A549 (cell line): Measurements from ENCODE around the gene PRDM15.

Experiments
- BHLHE40 ChIP-seq: IDR thresholded peaks from 2 replicates; pipeline ENCODE4 v1.6.1; 2012; ENCODE audit warnings: low read depth, low read length, inconsistent platforms
- EP300 ChIP-seq, 2 experiments: fragments of >200 bp; sonication (Bioruptor Twin); formaldehyde crosslinking; IDR thresholded peaks; 2 replicates in 1 of 2; 3 replicates in 1 of 2; pipeline ENCODE4 v1.6.1; 2016 to 2017
- HDAC2 ChIP-seq: fragments of 200-600 bp; sonication (generic); IDR thresholded peaks from 2 replicates; pipeline ENCODE4 v1.6.1; 2016
- HOXB5 ChIP-seq: fragments of 250-450 bp; sonication (Bioruptor Pico); IDR thresholded peaks from 2 replicates; pipeline ENCODE4 v1.5.0; 2020; ENCODE audit warnings: mild to moderate bottlenecking, moderate library complexity
- JUN ChIP-seq, 2 experiments: fragments of >200 bp; sonication (Bioruptor Twin); formaldehyde crosslinking; IDR thresholded peaks; 2 replicates in 1 of 2; 3 replicates in 1 of 2; pipeline ENCODE4 v1.6.1; 2016 to 2017
- JUNB ChIP-seq: fragments of >200 bp; sonication (Bioruptor Twin); formaldehyde crosslinking; IDR thresholded peaks from 2 replicates; pipeline ENCODE4 v1.6.1; 2016
- NFE2L2 ChIP-seq: fragments of 150-350 bp; conservative IDR thresholded peaks from 2 replicates; pipeline ENCODE4 v1.6.1; 2014; ENCODE audit warnings: low read length
- POLR2A ChIP-seq: IDR thresholded peaks from 2 replicates; pipeline ENCODE4 v1.6.1; 2012; ENCODE audit warnings: mild to moderate bottlenecking, low read length
- ZFP36 ChIP-seq: fragments of 450-650 bp; IDR thresholded peaks from 2 replicates; pipeline ENCODE4 v1.6.1; 2014; ENCODE audit warnings: borderline replicate concordance; ENCODE audit not compliant: partially characterized antibody
- TF ChIP-seq, protein P1 (sequence below): fragments of >200 bp; sonication (Bioruptor Twin); formaldehyde crosslinking; IDR thresholded peaks from 3 replicates; pipeline ENCODE4 v1.5.1; 2016
- TF ChIP-seq, protein P2 (sequence below): fragments of 200-600 bp; sonication (generic); IDR thresholded peaks from 2 replicates; pipeline ENCODE4 v1.6.1; 2016; ENCODE audit warnings: antibody characterized with exemption, mild to moderate bottlenecking, moderate library complexity
- TF ChIP-seq, protein P3 (sequence below): fragments of 150-350 bp; IDR thresholded peaks from 2 replicates; pipeline ENCODE4 v1.6.1; 2014; ENCODE audit warnings: low read depth, mild to moderate bottlenecking, low read length
- TF ChIP-seq, protein P4 (sequence below): fragments of 450-650 bp; IDR thresholded peaks from 2 replicates; pipeline ENCODE4 v1.6.1; 2014; ENCODE audit warnings: antibody characterized with exemption

DNA sequence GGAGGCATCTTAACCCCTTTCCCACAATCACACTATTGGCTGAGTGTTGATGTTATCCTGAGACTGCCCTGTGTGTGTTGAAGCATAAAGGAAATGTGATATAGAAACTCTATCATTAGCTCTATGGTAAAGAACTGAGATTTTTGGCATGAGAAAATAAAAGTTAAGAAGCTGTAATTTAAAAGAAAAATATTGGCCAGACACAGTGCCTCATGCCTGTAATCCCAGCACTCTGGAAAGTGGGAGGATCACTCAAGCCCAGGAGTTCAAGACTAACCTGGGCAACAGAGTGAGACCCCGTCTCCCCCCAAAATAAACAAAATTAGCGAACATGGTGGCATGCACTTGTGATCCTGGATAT lies 98.1 kb downstream of the PRDM15 start:
- TF ChIP-seq, protein P1, sequence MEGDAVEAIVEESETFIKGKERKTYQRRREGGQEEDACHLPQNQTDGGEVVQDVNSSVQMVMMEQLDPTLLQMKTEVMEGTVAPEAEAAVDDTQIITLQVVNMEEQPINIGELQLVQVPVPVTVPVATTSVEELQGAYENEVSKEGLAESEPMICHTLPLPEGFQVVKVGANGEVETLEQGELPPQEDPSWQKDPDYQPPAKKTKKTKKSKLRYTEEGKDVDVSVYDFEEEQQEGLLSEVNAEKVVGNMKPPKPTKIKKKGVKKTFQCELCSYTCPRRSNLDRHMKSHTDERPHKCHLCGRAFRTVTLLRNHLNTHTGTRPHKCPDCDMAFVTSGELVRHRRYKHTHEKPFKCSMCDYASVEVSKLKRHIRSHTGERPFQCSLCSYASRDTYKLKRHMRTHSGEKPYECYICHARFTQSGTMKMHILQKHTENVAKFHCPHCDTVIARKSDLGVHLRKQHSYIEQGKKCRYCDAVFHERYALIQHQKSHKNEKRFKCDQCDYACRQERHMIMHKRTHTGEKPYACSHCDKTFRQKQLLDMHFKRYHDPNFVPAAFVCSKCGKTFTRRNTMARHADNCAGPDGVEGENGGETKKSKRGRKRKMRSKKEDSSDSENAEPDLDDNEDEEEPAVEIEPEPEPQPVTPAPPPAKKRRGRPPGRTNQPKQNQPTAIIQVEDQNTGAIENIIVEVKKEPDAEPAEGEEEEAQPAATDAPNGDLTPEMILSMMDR, result no peak
- TF ChIP-seq EP300 (IDR thresholded peaks at IDR 0.05) (no peak), JUN (IDR thresholded peaks at IDR 0.05) (no peak), POLR2A (no peak), ZFP36 (no peak), JUNB (no peak), HOXB5 (no peak), BHLHE40 (no peak), HDAC2 (no peak), NFE2L2 (no peak)
- TF ChIP-seq, protein P2, sequence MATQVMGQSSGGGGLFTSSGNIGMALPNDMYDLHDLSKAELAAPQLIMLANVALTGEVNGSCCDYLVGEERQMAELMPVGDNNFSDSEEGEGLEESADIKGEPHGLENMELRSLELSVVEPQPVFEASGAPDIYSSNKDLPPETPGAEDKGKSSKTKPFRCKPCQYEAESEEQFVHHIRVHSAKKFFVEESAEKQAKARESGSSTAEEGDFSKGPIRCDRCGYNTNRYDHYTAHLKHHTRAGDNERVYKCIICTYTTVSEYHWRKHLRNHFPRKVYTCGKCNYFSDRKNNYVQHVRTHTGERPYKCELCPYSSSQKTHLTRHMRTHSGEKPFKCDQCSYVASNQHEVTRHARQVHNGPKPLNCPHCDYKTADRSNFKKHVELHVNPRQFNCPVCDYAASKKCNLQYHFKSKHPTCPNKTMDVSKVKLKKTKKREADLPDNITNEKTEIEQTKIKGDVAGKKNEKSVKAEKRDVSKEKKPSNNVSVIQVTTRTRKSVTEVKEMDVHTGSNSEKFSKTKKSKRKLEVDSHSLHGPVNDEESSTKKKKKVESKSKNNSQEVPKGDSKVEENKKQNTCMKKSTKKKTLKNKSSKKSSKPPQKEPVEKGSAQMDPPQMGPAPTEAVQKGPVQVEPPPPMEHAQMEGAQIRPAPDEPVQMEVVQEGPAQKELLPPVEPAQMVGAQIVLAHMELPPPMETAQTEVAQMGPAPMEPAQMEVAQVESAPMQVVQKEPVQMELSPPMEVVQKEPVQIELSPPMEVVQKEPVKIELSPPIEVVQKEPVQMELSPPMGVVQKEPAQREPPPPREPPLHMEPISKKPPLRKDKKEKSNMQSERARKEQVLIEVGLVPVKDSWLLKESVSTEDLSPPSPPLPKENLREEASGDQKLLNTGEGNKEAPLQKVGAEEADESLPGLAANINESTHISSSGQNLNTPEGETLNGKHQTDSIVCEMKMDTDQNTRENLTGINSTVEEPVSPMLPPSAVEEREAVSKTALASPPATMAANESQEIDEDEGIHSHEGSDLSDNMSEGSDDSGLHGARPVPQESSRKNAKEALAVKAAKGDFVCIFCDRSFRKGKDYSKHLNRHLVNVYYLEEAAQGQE, result no peak
- TF ChIP-seq, protein P3, sequence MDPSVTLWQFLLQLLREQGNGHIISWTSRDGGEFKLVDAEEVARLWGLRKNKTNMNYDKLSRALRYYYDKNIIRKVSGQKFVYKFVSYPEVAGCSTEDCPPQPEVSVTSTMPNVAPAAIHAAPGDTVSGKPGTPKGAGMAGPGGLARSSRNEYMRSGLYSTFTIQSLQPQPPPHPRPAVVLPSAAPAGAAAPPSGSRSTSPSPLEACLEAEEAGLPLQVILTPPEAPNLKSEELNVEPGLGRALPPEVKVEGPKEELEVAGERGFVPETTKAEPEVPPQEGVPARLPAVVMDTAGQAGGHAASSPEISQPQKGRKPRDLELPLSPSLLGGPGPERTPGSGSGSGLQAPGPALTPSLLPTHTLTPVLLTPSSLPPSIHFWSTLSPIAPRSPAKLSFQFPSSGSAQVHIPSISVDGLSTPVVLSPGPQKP, result no peak
- TF ChIP-seq, protein P4, sequence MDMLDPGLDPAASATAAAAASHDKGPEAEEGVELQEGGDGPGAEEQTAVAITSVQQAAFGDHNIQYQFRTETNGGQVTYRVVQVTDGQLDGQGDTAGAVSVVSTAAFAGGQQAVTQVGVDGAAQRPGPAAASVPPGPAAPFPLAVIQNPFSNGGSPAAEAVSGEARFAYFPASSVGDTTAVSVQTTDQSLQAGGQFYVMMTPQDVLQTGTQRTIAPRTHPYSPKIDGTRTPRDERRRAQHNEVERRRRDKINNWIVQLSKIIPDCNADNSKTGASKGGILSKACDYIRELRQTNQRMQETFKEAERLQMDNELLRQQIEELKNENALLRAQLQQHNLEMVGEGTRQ, result no peak
